ENCODE measurements around the gene TTC21B.

Gene TTC21B

DNA sequence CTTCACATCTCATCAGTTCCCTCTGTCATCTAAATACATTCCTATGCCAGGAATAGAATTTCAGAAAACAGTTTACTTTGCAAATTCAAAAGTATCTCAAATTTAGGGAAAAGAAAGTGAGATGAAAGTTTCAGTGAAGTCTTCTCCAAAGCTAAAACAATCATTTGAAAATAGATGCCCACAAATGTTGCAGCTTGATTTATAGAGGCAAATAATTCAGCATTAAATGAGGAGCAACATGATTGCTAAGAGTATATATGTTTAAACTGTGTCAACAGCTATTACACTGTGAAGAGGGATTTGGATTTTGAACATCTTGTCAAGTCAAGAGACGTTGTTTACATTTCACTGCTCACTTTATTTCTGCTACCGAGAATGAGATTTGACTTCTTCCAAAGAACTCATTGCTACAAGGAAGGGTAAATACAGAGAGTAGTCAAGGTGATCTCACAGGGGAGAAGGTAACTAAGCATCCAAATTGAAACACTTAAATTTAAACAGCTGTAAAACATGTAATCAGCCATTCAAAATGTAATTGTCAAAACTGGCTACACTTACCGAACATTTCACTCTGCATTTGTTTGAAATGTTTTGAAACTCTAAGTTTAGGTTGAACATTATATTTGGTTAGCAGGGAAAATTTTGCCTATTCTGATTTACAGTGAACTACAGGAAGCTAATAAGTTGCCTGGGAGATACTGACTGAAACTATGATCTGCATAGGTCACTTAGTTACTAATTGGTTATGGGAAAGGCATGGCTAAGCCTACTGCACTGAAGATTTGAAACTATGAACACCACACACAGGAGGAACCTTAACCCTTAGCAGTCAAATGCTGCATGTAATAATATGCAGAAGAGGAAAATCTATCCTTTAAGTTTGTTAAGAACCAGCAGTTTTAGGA lies 126.3 kb downstream of the TTC21B start:
- no peak for DNase-seq

DNA sequence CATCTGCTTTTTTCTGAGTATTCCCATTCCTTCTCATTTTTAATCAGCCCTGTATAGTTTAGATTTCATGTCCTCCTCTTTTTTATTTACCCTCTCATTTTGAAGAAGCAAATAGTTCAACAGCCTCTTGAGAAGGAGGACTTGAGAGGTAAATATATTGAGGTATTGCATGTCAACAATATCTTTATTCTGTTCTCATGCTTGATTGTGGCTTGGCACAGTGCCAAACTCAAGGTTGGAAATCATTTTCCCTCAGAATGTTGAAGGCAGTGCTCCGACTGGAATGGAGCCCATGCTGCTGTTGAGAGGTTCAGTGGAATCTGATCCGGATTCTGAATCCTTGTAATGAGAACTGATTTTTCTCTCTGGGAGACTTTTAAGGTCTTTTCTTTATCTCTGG lies 128.5 kb downstream of the TTC21B start:
- peak; percentile 34 for DNase-seq
